ENCODE measurements around the gene CLEC4G.

Gene CLEC4G

GRCh38 chr19:7697721-7698287 is 34.1 kb downstream of the CLEC4G start:
- no peak for DNase-seq (ENCODE audit: low spot score)

- DNase-seq (ENCODE audit: low spot score): no peak
Observed at GRCh38 chr19:7694499-7694898, 37.4 kb downstream of the CLEC4G start.

- no peak for DNase-seq (ENCODE audit: low spot score)
Observed at GRCh38 chr19:7692417-7693088, 39.4 kb downstream of the CLEC4G start.

- DNase-seq (ENCODE audit: low spot score): no peak
Observed at GRCh38 chr19:7691497-7691896, 40.4 kb downstream of the CLEC4G start.

GRCh38 chr19:7690779-7691258 is 41.1 kb downstream of the CLEC4G start:
- no peak for DNase-seq (ENCODE audit: low spot score)

- DNase-seq (ENCODE audit: low spot score): no peak
Observed at GRCh38 chr19:7689165-7689564, 42.7 kb downstream of the CLEC4G start.

GRCh38 chr19:7687177-7687576 is 44.7 kb downstream of the CLEC4G start:
- DNase-seq (ENCODE audit: low spot score): no peak

GRCh38 chr19:7685546-7686445 is 46.1 kb downstream of the CLEC4G start:
- no peak for DNase-seq (ENCODE audit: low spot score)

- no peak for DNase-seq (ENCODE audit: low spot score)
Observed at GRCh38 chr19:7682175-7682855, 49.6 kb downstream of the CLEC4G start.

- DNase-seq (ENCODE audit: low spot score): peak; percentile 84
Observed at GRCh38 chr19:7681340-7682174, 50.4 kb downstream of the CLEC4G start.

- peak; percentile 95 for DNase-seq (ENCODE audit: low spot score)
Observed at GRCh38 chr19:7680606-7681339, 51.1 kb downstream of the CLEC4G start, which contains the start of gene TRAPPC5. Gene TRAPPC5, plus strand, starts transcription at chr19:7680833. Its CDS starts 1,421 bp downstream, at chr19:7682254.

GRCh38 chr19:7679771-7680605 is 51.9 kb downstream of the CLEC4G start:
- no peak for DNase-seq (ENCODE audit: low spot score)

GRCh38 chr19:7678971-7679751 is 52.7 kb downstream of the CLEC4G start:
- DNase-seq (ENCODE audit: low spot score): no peak

Data from ecto neural progenitor cell (in vitro differentiated cells).